ENCODE measurements around the gene FRRS1L.

Gene FRRS1L

DNA sequence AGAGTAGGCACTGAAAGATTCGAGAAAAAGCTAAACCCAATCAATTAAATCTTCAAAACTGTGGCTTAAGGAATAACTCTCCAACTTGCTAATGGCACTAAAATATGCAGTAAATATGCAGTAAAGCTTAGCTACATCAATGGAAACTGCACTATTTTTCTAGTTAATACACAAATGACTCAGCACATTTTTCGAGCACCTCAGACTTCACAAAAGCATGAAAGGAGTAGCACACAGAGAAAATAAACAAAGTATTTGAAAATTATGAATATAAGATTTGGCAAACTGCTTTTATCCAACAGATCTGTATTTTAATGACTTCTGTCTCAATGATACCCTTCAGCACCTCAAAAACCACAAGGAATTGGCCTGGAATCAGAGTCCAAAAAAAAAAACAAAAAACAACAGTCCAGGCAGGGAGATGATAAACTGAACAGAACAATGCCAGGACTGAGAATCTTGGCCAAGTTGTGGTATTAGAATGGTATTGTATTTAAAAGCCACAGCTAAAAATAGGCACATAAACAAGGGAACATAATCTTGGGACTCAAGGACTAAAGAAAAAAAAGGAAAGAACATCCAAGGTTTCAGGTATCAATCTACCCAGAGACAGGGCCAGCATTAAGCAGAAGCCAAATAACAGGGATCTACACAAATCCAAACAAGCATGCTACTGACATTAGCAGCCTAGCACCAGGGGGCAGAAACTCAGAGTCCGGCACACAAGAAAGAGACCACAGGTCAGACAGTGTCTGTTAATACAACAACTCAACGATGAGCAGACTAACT, 68.7 kb downstream of the FRRS1L start:
- TF ChIP-seq TCF12 (IDR thresholded peaks at IDR 0.05; ENCODE audit: low read depth) (no peak), RAD21 (IDR thresholded peaks at IDR 0.05; ENCODE audit: low read depth) (0 out of 2 replicates have a peak, but pooled peaks have one; percentile 3), YY1 (IDR thresholded peaks at IDR 0.05; ENCODE audit: low read depth) (no peak), NFIC (IDR thresholded peaks at IDR 0.05) (peak; percentile 81), CEBPB (IDR thresholded peaks at IDR 0.05) (no peak)
- TF ChIP-seq, protein P1, sequence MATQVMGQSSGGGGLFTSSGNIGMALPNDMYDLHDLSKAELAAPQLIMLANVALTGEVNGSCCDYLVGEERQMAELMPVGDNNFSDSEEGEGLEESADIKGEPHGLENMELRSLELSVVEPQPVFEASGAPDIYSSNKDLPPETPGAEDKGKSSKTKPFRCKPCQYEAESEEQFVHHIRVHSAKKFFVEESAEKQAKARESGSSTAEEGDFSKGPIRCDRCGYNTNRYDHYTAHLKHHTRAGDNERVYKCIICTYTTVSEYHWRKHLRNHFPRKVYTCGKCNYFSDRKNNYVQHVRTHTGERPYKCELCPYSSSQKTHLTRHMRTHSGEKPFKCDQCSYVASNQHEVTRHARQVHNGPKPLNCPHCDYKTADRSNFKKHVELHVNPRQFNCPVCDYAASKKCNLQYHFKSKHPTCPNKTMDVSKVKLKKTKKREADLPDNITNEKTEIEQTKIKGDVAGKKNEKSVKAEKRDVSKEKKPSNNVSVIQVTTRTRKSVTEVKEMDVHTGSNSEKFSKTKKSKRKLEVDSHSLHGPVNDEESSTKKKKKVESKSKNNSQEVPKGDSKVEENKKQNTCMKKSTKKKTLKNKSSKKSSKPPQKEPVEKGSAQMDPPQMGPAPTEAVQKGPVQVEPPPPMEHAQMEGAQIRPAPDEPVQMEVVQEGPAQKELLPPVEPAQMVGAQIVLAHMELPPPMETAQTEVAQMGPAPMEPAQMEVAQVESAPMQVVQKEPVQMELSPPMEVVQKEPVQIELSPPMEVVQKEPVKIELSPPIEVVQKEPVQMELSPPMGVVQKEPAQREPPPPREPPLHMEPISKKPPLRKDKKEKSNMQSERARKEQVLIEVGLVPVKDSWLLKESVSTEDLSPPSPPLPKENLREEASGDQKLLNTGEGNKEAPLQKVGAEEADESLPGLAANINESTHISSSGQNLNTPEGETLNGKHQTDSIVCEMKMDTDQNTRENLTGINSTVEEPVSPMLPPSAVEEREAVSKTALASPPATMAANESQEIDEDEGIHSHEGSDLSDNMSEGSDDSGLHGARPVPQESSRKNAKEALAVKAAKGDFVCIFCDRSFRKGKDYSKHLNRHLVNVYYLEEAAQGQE (IDR thresholded peaks at IDR 0.05; ENCODE audit: low read depth) = no peak
- TF ChIP-seq, protein P2, sequence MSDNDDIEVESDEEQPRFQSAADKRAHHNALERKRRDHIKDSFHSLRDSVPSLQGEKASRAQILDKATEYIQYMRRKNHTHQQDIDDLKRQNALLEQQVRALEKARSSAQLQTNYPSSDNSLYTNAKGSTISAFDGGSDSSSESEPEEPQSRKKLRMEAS (IDR thresholded peaks at IDR 0.05) = peak; percentile 49; the same call in 1 of the 2 replicates

DNA sequence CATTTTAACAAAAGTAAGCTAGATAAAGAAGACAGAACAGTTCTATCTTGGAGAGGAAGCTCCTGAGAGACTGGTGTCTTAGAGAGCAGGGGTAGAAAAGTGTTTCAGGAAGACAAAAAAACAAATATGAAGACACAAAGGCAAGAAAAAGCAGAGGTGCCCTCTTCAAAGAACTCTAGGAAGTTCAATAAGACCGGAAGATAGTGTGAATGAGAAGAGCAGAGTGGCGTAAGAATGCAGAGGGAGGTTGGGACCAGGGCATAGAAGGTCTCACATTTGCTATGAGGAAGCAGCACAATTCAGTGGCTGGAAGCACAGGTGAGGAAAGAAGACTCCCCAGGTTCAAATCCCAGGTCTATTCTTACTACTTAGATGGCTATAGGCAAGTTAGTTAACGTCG, 69.9 kb downstream of the FRRS1L start:
- TF ChIP-seq FOXM1 (IDR thresholded peaks at IDR 0.05; ENCODE audit: borderline replicate concordance, low read depth) (no peak), TAF1 (IDR thresholded peaks at IDR 0.05; ENCODE audit: low read depth) (no peak), CREB1 (IDR thresholded peaks at IDR 0.05; ENCODE audit: low read depth) (no peak), ZBTB7A (IDR thresholded peaks at IDR 0.05; ENCODE audit: low read depth) (no peak), EGR1 (IDR thresholded peaks at IDR 0.05) (no peak), TEAD4 (IDR thresholded peaks at IDR 0.05) (no peak), YY1 (IDR thresholded peaks at IDR 0.05; ENCODE audit: low read depth) (no peak), TCF12 (IDR thresholded peaks at IDR 0.05; ENCODE audit: low read depth) (no peak), RAD21 (IDR thresholded peaks at IDR 0.05; ENCODE audit: low read depth) (no peak), EP300 (IDR thresholded peaks at IDR 0.05; ENCODE audit: borderline replicate concordance) (no peak), NFIC (IDR thresholded peaks at IDR 0.05) (no peak), CEBPB (IDR thresholded peaks at IDR 0.05) (no peak)
- TF ChIP-seq, protein P1 (IDR thresholded peaks at IDR 0.05; ENCODE audit: low read depth) = no peak
- TF ChIP-seq, protein P2 (IDR thresholded peaks at IDR 0.05) = no peak

GRCh38 chr9:109095321-109095720, 71.7 kb downstream of the FRRS1L start:
- no peak for TF ChIP-seq CREB1 (IDR thresholded peaks at IDR 0.05; ENCODE audit: low read depth)
- TF ChIP-seq, protein P2 (IDR thresholded peaks at IDR 0.05) = no peak
- no peak for TF ChIP-seq EGR1 (IDR thresholded peaks at IDR 0.05)
- TF ChIP-seq ZBTB7A (IDR thresholded peaks at IDR 0.05; ENCODE audit: low read depth) = no peak
- no peak for TF ChIP-seq EP300 (IDR thresholded peaks at IDR 0.05; ENCODE audit: borderline replicate concordance)
- TF ChIP-seq, protein P1 (IDR thresholded peaks at IDR 0.05; ENCODE audit: low read depth) = no peak
- no peak for TF ChIP-seq TEAD4 (IDR thresholded peaks at IDR 0.05)
- no peak for TF ChIP-seq USF1 (IDR thresholded peaks at IDR 0.05)
- no peak for TF ChIP-seq YY1 (IDR thresholded peaks at IDR 0.05; ENCODE audit: low read depth)
- TF ChIP-seq CEBPB (IDR thresholded peaks at IDR 0.05) = no peak
- TF ChIP-seq FOXM1 (IDR thresholded peaks at IDR 0.05; ENCODE audit: borderline replicate concordance, low read depth) = no peak
- TF ChIP-seq NFIC (IDR thresholded peaks at IDR 0.05) = no peak
- no peak for TF ChIP-seq RAD21 (IDR thresholded peaks at IDR 0.05; ENCODE audit: low read depth)
- TF ChIP-seq TCF12 (IDR thresholded peaks at IDR 0.05; ENCODE audit: low read depth) = no peak

GRCh38 chr9:109094268-109094667, 72.8 kb downstream of the FRRS1L start:
- TF ChIP-seq CREB1 (IDR thresholded peaks at IDR 0.05; ENCODE audit: low read depth) (no peak), EP300 (IDR thresholded peaks at IDR 0.05; ENCODE audit: borderline replicate concordance) (no peak), TCF12 (IDR thresholded peaks at IDR 0.05; ENCODE audit: low read depth) (no peak)

All from Ishikawa (cell line).